ENCODE data around the gene TLR4.

Gene TLR4

DNA sequence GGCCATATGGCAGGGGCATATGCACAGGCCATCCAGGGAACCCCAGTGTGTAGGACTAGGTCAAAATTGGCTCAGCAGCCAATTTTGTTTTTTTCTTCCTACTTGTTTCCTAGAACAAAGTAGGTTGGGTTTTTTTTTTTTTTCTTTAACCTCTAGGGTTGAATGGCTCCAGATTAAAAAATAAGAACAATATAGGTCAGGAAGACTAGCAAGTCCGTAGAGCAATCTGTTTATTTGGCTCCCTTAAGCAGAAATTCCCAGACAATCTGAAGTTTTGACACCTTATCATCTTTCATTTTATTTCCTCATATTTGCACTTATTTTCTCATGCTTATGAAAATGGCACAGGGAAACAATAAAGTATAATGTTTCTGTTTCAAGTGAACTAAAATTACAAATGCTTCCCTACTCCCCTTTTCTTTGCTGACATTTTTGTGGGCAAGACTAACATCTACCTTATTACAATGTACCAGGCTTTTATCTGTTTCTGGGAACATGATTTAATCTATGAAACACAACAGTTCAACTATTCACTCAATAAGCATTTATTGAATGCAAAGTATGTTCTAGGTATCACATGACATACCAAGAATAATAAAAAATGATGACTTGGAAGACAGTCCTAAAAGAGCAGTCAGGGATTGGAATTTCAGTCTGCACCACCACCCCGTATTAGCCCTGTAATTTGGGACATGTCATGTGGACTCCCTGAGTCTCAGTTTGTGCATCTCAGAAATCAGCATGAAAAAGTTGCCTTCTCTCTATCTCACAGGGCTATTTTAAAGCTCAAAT is 30.5 kb downstream of the TLR4 start:
- in situ Hi-C loops (cut with MboI; ENCODE audit: low pct_unique_long_range_greater_than_20kb, low sequenced_read_pairs, unreplicated experiment): no loop called here
- DNase-seq (ENCODE audit: low spot score): no peak
- TF ChIP-seq, protein P1, sequence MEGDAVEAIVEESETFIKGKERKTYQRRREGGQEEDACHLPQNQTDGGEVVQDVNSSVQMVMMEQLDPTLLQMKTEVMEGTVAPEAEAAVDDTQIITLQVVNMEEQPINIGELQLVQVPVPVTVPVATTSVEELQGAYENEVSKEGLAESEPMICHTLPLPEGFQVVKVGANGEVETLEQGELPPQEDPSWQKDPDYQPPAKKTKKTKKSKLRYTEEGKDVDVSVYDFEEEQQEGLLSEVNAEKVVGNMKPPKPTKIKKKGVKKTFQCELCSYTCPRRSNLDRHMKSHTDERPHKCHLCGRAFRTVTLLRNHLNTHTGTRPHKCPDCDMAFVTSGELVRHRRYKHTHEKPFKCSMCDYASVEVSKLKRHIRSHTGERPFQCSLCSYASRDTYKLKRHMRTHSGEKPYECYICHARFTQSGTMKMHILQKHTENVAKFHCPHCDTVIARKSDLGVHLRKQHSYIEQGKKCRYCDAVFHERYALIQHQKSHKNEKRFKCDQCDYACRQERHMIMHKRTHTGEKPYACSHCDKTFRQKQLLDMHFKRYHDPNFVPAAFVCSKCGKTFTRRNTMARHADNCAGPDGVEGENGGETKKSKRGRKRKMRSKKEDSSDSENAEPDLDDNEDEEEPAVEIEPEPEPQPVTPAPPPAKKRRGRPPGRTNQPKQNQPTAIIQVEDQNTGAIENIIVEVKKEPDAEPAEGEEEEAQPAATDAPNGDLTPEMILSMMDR (IDR thresholded peaks at IDR 0.05; ENCODE audit: extremely low read depth, insufficient read depth, missing control alignments): no peak

DNA sequence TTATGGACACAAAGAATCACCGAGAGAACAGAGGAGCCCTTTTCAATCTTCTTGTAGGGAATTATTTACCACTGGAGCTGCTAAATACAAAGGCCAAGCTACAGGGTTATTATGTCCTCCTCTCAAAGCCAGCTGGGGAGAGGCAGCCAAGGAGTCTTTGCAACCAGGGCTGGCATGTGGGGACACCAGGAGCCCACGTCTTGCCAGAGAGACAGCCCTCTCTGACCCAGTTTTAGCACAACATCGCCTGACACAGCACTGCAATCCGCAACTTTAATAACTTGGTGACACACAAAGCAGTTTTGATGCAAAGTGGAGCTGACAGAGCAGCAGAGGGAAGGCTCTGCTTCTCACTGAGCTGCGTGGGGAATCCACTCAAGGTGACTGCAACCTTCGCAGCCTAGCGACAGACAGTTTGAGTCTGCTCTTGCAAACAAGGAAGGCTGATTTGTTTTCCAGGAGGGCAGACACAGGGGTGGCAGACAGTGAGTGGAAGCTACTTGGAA is 33.6 kb downstream of the TLR4 start:
- TF ChIP-seq, protein P1 (IDR thresholded peaks at IDR 0.05; ENCODE audit: extremely low read depth, insufficient read depth, missing control alignments): no peak
- in situ Hi-C loops (cut with MboI; ENCODE audit: low pct_unique_long_range_greater_than_20kb, low sequenced_read_pairs, unreplicated experiment): no loop called here
- DNase-seq (ENCODE audit: low spot score): no peak

DNA sequence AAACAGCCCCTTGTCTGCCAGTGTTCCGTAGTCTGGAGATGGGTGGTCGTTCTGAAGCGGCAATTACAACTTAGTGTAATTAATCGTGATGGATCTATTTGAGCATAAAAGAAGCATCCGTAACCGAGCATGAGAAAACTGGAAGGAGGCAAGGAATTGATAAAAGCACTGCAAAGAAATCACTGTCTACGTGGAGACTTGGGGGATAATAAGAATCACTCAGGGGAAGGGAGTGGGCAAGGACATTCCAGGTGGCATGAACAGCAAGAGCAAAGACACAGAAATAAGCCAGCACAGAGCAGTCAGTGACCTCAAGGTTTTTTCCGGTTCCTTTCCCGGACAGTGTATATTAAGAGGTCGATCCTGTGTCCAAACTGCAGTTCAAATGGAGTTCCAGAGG is 35.0 kb downstream of the TLR4 start:
- DNase-seq (ENCODE audit: low spot score): no peak
- TF ChIP-seq, protein P1 (IDR thresholded peaks at IDR 0.05; ENCODE audit: extremely low read depth, insufficient read depth, missing control alignments): no peak
- in situ Hi-C loops (cut with MboI; ENCODE audit: low pct_unique_long_range_greater_than_20kb, low sequenced_read_pairs, unreplicated experiment): no loop called here

DNA sequence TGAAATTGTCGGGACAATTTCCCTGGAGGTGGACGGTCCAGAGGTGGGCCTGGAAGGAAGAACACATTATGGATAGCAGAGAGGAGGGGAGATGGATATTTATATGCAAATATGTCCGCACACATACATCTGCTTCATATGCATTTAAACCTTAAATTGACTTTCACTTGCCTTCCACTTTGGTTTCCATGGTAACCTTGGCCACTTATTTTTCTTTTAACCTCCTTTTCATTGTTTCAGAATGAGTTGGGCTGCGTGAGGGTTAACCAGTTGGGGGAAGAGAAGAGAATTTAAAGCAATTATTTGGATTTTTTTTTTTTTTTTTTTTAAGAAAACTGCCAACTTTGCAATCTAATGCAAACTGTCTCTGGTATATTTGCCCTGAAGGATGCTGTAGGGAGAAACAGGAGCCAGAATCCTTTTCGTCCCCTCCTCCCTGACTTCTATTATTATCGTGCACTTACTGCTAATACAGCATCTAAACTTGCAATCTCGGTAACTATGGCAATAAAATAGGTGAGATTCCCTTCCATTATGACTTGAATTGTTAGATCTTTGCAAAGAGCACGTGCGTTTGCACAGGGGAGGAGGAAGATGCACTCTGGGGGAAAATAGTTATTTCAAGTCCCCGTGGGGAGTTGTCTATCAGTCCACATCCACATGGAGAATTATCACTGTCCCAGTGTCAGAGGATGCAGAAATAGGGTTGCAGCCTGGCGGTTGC is 35.6 kb downstream of the TLR4 start:
- peak; percentile 5 for DNase-seq (ENCODE audit: low spot score)
- TF ChIP-seq, protein P1 (IDR thresholded peaks at IDR 0.05; ENCODE audit: extremely low read depth, insufficient read depth, missing control alignments): no peak
- in situ Hi-C loops (cut with MboI; ENCODE audit: low pct_unique_long_range_greater_than_20kb, low sequenced_read_pairs, unreplicated experiment): no loop called here

DNA sequence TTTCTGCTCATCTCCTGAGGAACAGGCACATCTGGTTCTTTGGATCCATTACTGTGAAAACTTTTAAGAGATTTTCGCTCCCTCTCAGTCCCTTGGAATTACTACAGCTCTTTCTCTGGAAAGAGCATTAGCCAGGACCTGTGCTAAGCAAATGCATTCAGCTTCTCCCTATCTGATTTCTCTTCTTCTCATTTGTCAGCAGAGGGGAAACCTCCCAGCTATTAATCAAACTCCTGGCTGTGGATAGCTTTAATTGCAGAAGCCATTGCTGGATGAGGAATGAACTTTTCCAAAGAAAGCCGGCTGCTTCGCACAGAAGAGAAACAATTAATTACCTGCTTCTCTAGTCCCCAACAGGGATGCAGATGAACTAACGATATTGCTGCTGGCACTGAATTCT is 37.9 kb downstream of the TLR4 start:
- TF ChIP-seq, protein P1 (IDR thresholded peaks at IDR 0.05; ENCODE audit: extremely low read depth, insufficient read depth, missing control alignments): no peak
- in situ Hi-C loops (cut with MboI; ENCODE audit: low pct_unique_long_range_greater_than_20kb, low sequenced_read_pairs, unreplicated experiment): no loop called here
- no peak for DNase-seq (ENCODE audit: low spot score)

DNA sequence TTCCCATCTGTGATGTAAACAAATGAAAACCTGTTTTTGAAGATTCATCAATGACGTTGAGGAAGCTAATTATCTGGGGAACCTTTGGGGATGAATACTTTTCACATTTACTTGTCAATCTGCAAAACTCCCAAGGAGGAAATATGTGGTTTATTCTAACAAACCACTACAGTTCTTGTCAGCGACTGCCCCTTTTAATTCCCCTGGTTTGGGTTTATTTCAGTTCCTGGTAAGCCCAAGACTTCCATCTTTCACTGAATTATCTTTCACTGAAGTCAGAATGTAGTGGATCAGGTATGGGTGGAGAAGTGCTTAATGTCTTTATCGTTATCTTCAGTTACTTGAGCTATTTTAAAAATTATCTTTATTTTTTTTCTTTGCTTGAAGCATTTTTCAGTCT is 40.2 kb downstream of the TLR4 start:
- DNase-seq (ENCODE audit: low spot score): peak; percentile 15
- TF ChIP-seq, protein P1 (IDR thresholded peaks at IDR 0.05; ENCODE audit: extremely low read depth, insufficient read depth, missing control alignments): no peak
- in situ Hi-C loops (cut with MboI; ENCODE audit: low pct_unique_long_range_greater_than_20kb, low sequenced_read_pairs, unreplicated experiment): no loop called here
